ENCODE measurements around the gene LRCH1. TPM values are rescaled to one million over a fixed set of nuclear protein-coding genes. Genes with fewer than 3 reads are reported as not detected.
A peak's percentile ranks its signal among the peaks of the same experiment; 100 is the strongest.

The LRCH1 gene
- total and polyA plus RNA-seq, 2 experiments from 2014 or later: 4.7 to 5.0 TPM

DNA sequence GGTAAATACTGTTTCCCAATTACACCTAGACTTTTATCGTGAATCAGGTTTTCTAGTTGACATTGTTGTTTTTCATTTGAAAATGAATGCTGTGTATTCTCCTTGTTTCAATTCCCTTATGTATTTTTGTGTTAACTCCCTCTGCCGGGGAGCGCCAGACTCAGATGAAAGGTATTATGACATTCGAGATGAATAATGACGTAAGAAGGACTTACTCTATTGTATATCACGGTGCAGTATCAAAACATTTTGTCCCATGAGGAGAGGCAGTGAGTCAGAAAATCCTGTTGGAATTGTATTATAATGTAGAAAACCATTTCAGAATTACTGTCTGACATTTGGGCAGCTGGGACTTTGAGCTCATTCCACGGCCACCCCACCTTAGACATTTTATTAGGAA is 61.6 kb downstream of the LRCH1 start:
- H3K27ac ChIP-seq: no peak overlapping the region
- in situ Hi-C loops (cut with MboI): no loop called here

GRCh38 chr13:46615888-46616531 is 63.0 kb downstream of the LRCH1 start:
- Histone ChIP-seq H3K4me2 (ENCODE audit: unreplicated experiment) (peak overlapping the region; percentile 99), H2AFZ (peak overlapping the region; percentile 75), H3K9me3 (ENCODE audit: low read depth) (no peaks in the 10 kb centered on the region), H3K4me1 (ENCODE audit: insufficient read depth) (0 out of 2 replicates have a peak, but pooled peaks cover 12% of the 10 kb centered on the region), H4K20me1 (ENCODE audit: insufficient read depth) (no peaks in the 10 kb centered on the region; the same call in 1 of the 2 replicates), H3K79me2 (ENCODE audit: insufficient read depth) (peaks cover 90% of the 10 kb centered on the region), H3K27me3 (replicated peaks; ENCODE audit: insufficient read depth) (no peaks in the 10 kb centered on the region), H3F3A (ENCODE audit: insufficient read depth) (no peaks in the 10 kb centered on the region), H3K27ac (peak overlapping the region; percentile 58), H3K9me2 (ENCODE audit: insufficient read depth) (no peaks in the 10 kb centered on the region), H3K4me3 (peak overlapping the region; percentile 74), H3K9ac (peak overlapping the region; percentile 71), H3K36me3 (ENCODE audit: low read depth) (no peaks in the 10 kb centered on the region)
- TF ChIP-seq EZH2 (IDR thresholded peaks at IDR 0.05; ENCODE audit: insufficient read depth, poor library complexity, severe bottlenecking) (no peak), EZH2phosphoT487 (IDR thresholded peaks at IDR 0.05; ENCODE audit: insufficient read depth, low read depth) (no peak)
- peak; percentile 45 for DNase-seq
- WGBS, 2 experiments (ENCODE audit: low coverage in 1 of 2, low lambda C conversion rate in 2 of 2, missing lambda C conversion rate in 2 of 2): 35 to 36% methylated on average over 8 of the region's 8 CpGs
- in situ Hi-C loops (cut with MboI): no loop called here

More for the DNA sequence above, 61.6 kb downstream of the LRCH1 start:
- H3K4me1 ChIP-seq (ENCODE audit: insufficient read depth): 0 out of 2 replicates have a peak, but pooled peaks cover 12% of the 10 kb centered on the region
- no peak for TF ChIP-seq EZH2 (IDR thresholded peaks at IDR 0.05; ENCODE audit: insufficient read depth, poor library complexity, severe bottlenecking)
- no peak for TF ChIP-seq EZH2phosphoT487 (IDR thresholded peaks at IDR 0.05; ENCODE audit: insufficient read depth, low read depth)
- no peaks in the 10 kb centered on the region for H3K9me3 ChIP-seq (ENCODE audit: low read depth)
- H3K36me3 ChIP-seq (ENCODE audit: low read depth): no peaks in the 10 kb centered on the region
- no peaks in the 10 kb centered on the region for H3F3A ChIP-seq (ENCODE audit: insufficient read depth)
- no peak for DNase-seq
- no peak overlapping the region for H3K4me3 ChIP-seq
- WGBS, 2 experiments (ENCODE audit: low coverage in 1 of 2, low lambda C conversion rate in 2 of 2, missing lambda C conversion rate in 2 of 2): 94 to 95% methylated on average over 7 of the region's 7 CpGs
- H4K20me1 ChIP-seq (ENCODE audit: insufficient read depth): no peaks in the 10 kb centered on the region; the same call in 1 of the 2 replicates
- no peak overlapping the region for H3K9ac ChIP-seq
- H3K27me3 ChIP-seq (replicated peaks; ENCODE audit: insufficient read depth): no peaks in the 10 kb centered on the region
- no peak overlapping the region for H2AFZ ChIP-seq
- H3K79me2 ChIP-seq (ENCODE audit: insufficient read depth): peaks cover 90% of the 10 kb centered on the region
- no peaks in the 10 kb centered on the region for H3K9me2 ChIP-seq (ENCODE audit: insufficient read depth)
- H3K4me2 ChIP-seq (ENCODE audit: unreplicated experiment): no peak overlapping the region

GRCh38 chr13:46617229-46617721 is 64.3 kb downstream of the LRCH1 start:
- Histone ChIP-seq H3K4me2 (ENCODE audit: unreplicated experiment) (peak overlapping the region; percentile 12), H3K36me3 (ENCODE audit: low read depth) (no peaks in the 10 kb centered on the region), H3K9me2 (ENCODE audit: insufficient read depth) (no peaks in the 10 kb centered on the region), H3K27ac (peak overlapping the region; percentile 25), H3K4me1 (ENCODE audit: insufficient read depth) (0 out of 2 replicates have a peak, but pooled peaks cover 12% of the 10 kb centered on the region), H3K9me3 (ENCODE audit: low read depth) (no peaks in the 10 kb centered on the region), H4K20me1 (ENCODE audit: insufficient read depth) (no peaks in the 10 kb centered on the region; the same call in 1 of the 2 replicates), H3K27me3 (replicated peaks; ENCODE audit: insufficient read depth) (no peaks in the 10 kb centered on the region), H3K9ac (peak overlapping the region; percentile 10; the same call in 1 of the 2 replicates), H3F3A (ENCODE audit: insufficient read depth) (0 out of 2 replicates have a peak, but pooled peaks cover 3% of the 10 kb centered on the region), H3K79me2 (ENCODE audit: insufficient read depth) (peaks cover 99% of the 10 kb centered on the region), H3K4me3 (peak overlapping the region; percentile 25; the same call in 1 of the 2 replicates), H2AFZ (peak overlapping the region; percentile 42)
- TF ChIP-seq EZH2 (IDR thresholded peaks at IDR 0.05; ENCODE audit: insufficient read depth, poor library complexity, severe bottlenecking): no peak
- TF ChIP-seq EZH2phosphoT487 (IDR thresholded peaks at IDR 0.05; ENCODE audit: insufficient read depth, low read depth): no peak
- WGBS, 2 experiments (ENCODE audit: low coverage in 1 of 2, low lambda C conversion rate in 2 of 2, missing lambda C conversion rate in 2 of 2): 55 to 59% methylated on average over 8 of the region's 8 CpGs
- DNase-seq: peak; percentile 45
- in situ Hi-C loops (cut with MboI): no loop called here

GRCh38 chr13:46617885-46618284 is 64.9 kb downstream of the LRCH1 start:
- in situ Hi-C loops (cut with MboI): no loop called here
- H2AFZ ChIP-seq: no peak overlapping the region
- no peaks in the 10 kb centered on the region for H3K9me3 ChIP-seq (ENCODE audit: low read depth)
- no peak for TF ChIP-seq EZH2phosphoT487 (IDR thresholded peaks at IDR 0.05; ENCODE audit: insufficient read depth, low read depth)
- TF ChIP-seq EZH2 (IDR thresholded peaks at IDR 0.05; ENCODE audit: insufficient read depth, poor library complexity, severe bottlenecking): no peak
- no peak for DNase-seq
- H4K20me1 ChIP-seq (ENCODE audit: insufficient read depth): no peaks in the 10 kb centered on the region; the same call in 1 of the 2 replicates
- peaks cover 16% of the 10 kb centered on the region; the same call in 1 of the 2 replicates for H3K4me1 ChIP-seq (ENCODE audit: insufficient read depth)
- no peak overlapping the region for H3K4me2 ChIP-seq (ENCODE audit: unreplicated experiment)
- peaks cover 97% of the 10 kb centered on the region for H3K79me2 ChIP-seq (ENCODE audit: insufficient read depth)
- no peaks in the 10 kb centered on the region for H3K9me2 ChIP-seq (ENCODE audit: insufficient read depth)
- H3K4me3 ChIP-seq: no peak overlapping the region
- H3F3A ChIP-seq (ENCODE audit: insufficient read depth): 0 out of 2 replicates have a peak, but pooled peaks cover 3% of the 10 kb centered on the region
- no peaks in the 10 kb centered on the region for H3K27me3 ChIP-seq (replicated peaks; ENCODE audit: insufficient read depth)
- no peaks in the 10 kb centered on the region for H3K36me3 ChIP-seq (ENCODE audit: low read depth)
- 0 out of 2 replicates have a peak overlapping the region, but pooled peaks have one; percentile 10 for H3K9ac ChIP-seq
- H3K27ac ChIP-seq: no peak overlapping the region
- WGBS, 2 experiments (ENCODE audit: low coverage in 1 of 2, low lambda C conversion rate in 2 of 2, missing lambda C conversion rate in 2 of 2): 96 to 98% methylated on average over 5 of the region's 5 CpGs
